Immature natural killer cell (primary cell): ENCODE measurements around the gene COL23A1. TPM values are rescaled to one million over a fixed set of nuclear protein-coding genes. Genes with fewer than 3 reads are reported as not detected.

Experiments used
- DNase-seq, 3 donors: peaks; one replicate each; pipeline ENCODE4 v3.0.0; 2022; ENCODE audit warnings: mixed read lengths in 1 of 3
- H3K27ac Mint-ChIP-seq, 6 donors: one replicate each; pipeline ENCODE4 v1.8.0; 2020; ENCODE audit warnings: mixed read lengths in 6 of 6, mild to moderate bottlenecking in 5 of 6, inconsistent platforms in 4 of 6, moderate library complexity in 3 of 6
- H3K27me3 Mint-ChIP-seq, 3 donors: one replicate each; pipeline ENCODE4 v1.8.0; 2020 to 2021; ENCODE audit warnings: low read depth in 3 of 3, mild to moderate bottlenecking in 3 of 3, mixed read lengths in 3 of 3, moderate library complexity in 3 of 3, inconsistent platforms in 1 of 3
- H3K36me3 Mint-ChIP-seq, 3 donors: one replicate each; pipeline ENCODE4 v1.8.0; 2020; ENCODE audit warnings: mixed read lengths in 3 of 3, inconsistent platforms in 2 of 3, mild to moderate bottlenecking in 2 of 3
- H3K4me1 Mint-ChIP-seq, 2 donors: one replicate each; pipeline ENCODE4 v1.8.0; 2020; ENCODE audit warnings: inconsistent platforms in 2 of 2, mild to moderate bottlenecking in 2 of 2, mixed read lengths in 2 of 2, moderate library complexity in 1 of 2
- H3K4me3 Mint-ChIP-seq, 5 donors: one replicate each; pipeline ENCODE4 v1.8.0; 2020; ENCODE audit warnings: mild to moderate bottlenecking in 5 of 5, mixed read lengths in 5 of 5, inconsistent platforms in 3 of 5, moderate library complexity in 3 of 5
- H3K9me3 Mint-ChIP-seq, 6 donors: one replicate each; pipeline ENCODE4 v1.8.0; 2020; ENCODE audit warnings: mild to moderate bottlenecking in 6 of 6, mixed read lengths in 6 of 6, inconsistent platforms in 4 of 6, moderate library complexity in 3 of 6
- polyA plus RNA-seq, 3 donors: library from polyadenylated mRNA; unstranded; fragments of 300-500 nt; fragmentation: Illumina TruSeq; gene quantifications; one replicate each; pipeline ENCODE4 v1.2.3, GENCODE V29; 2021

COL23A1 gene
- polyA plus RNA-seq = under 1 TPM in 2 of 3 donors, not detected in 1; 0.40 to 0.78 TPM

- Mint-ChIP-seq H3K36me3 (peaks cover 11 to 14% (median 14%) of the 10 kb centered on the region in 3 donors), H3K27me3 (peaks cover 4 to 22% (median 6%) of the 10 kb centered on the region in 3 donors), H3K4me3 (peak within 1 kb of the TSS; percentile 82 to 89 (median 87)), H3K9me3 (peaks cover 8 to 17% (median 12%) of the 10 kb centered on the region in 6 donors), H3K27ac (no peak within 1 kb of the TSS), H3K4me1 (peaks cover 6 to 7% of the 10 kb centered on the region in 2 donors)
- DNase-seq = peak; percentile 61 to 62 (median 61)
These were observed at the start of gene COL23A1 for GRCh38 chr5:178590141-178590923. TSS of gene COL23A1 (minus strand) at chr5:178590393.

- no peak overlapping the region for H3K27ac Mint-ChIP-seq
These were observed 47.3 kb upstream of the COL23A1 start for GRCh38 chr5:178637356-178638074.

GRCh38 chr5:178632285-178632684 lies 42.1 kb upstream of the COL23A1 start:
- H3K27ac Mint-ChIP-seq = no peak overlapping the region
- H3K4me1 Mint-ChIP-seq = peaks cover 0 to 4% of the 10 kb centered on the region in 2 donors
- H3K4me3 Mint-ChIP-seq = no peak overlapping the region
- DNase-seq = no peak
- H3K27me3 Mint-ChIP-seq = peaks cover 3 to 9% (median 4%) of the 10 kb centered on the region in 3 donors
- H3K9me3 Mint-ChIP-seq = no peaks in the 10 kb centered on the region
- H3K36me3 Mint-ChIP-seq = no peaks in the 10 kb centered on the region

More at GRCh38 chr5:178637356-178638074, 47.3 kb upstream of the COL23A1 start:
- Mint-ChIP-seq H3K36me3 (no peaks in the 10 kb centered on the region), H3K27me3 (peaks cover 0 to 10% (median 1%) of the 10 kb centered on the region in 3 donors), H3K4me1 (no peaks in the 10 kb centered on the region), H3K4me3 (no peak overlapping the region), H3K9me3 (no peaks in the 10 kb centered on the region)
- no peak for DNase-seq

GRCh38 chr5:178630951-178631350 lies 40.8 kb upstream of the COL23A1 start:
- Mint-ChIP-seq H3K27me3 (peaks cover 6 to 10% (median 6%) of the 10 kb centered on the region in 3 donors), H3K4me3 (no peak overlapping the region), H3K9me3 (no peaks in the 10 kb centered on the region), H3K36me3 (no peaks in the 10 kb centered on the region), H3K27ac (no peak overlapping the region), H3K4me1 (peaks cover 2 to 5% of the 10 kb centered on the region in 2 donors)
- DNase-seq = no peak

GRCh38 chr5:178630475-178630930 lies 40.3 kb upstream of the COL23A1 start:
- Mint-ChIP-seq H3K27ac (no peak overlapping the region), H3K4me1 (peaks cover 7 to 10% of the 10 kb centered on the region in 2 donors), H3K9me3 (no peaks in the 10 kb centered on the region), H3K27me3 (peaks cover 6 to 10% (median 6%) of the 10 kb centered on the region in 3 donors), H3K4me3 (no peak overlapping the region), H3K36me3 (no peaks in the 10 kb centered on the region)
- DNase-seq = no peak

- no peaks in the 10 kb centered on the region for H3K9me3 Mint-ChIP-seq
- H3K36me3 Mint-ChIP-seq = peaks cover 4 to 5% (median 5%) of the 10 kb centered on the region in 3 donors
- peaks cover 6% of the 10 kb centered on the region in 3 donors for H3K27me3 Mint-ChIP-seq
- H3K27ac Mint-ChIP-seq = peak overlapping the region; percentile 55 to 99 (median 81)
- peaks cover 38 to 40% of the 10 kb centered on the region in 2 donors for H3K4me1 Mint-ChIP-seq
- H3K4me3 Mint-ChIP-seq = peak overlapping the region; percentile 56 to 100 (median 97)
- DNase-seq = no peak
These were observed 37.0 kb upstream of the COL23A1 start for GRCh38 chr5:178627259-178627598.

- DNase-seq = peak; percentile 95 to 96 (median 96)
- peaks cover 4 to 9% (median 8%) of the 10 kb centered on the region in 3 donors for H3K36me3 Mint-ChIP-seq
- peak within 1 kb of the TSS; percentile 97 to 100 (median 99) for H3K27ac Mint-ChIP-seq
- H3K9me3 Mint-ChIP-seq = no peaks in the 10 kb centered on the region
- peaks cover 5 to 6% (median 6%) of the 10 kb centered on the region in 3 donors for H3K27me3 Mint-ChIP-seq
- peak within 1 kb of the TSS; percentile 97 to 100 (median 98) for H3K4me3 Mint-ChIP-seq
- H3K4me1 Mint-ChIP-seq = peaks cover 38 to 45% of the 10 kb centered on the region in 2 donors
These were observed 36.5 kb upstream of the COL23A1 start, which contains the start of gene CLK4 for GRCh38 chr5:178626484-178627258. TSS of gene CLK4 (minus strand) at chr5:178627050. CDS start at chr5:178623416, 3,634 bp downstream.

- peaks cover 38 to 53% of the 10 kb centered on the region in 2 donors for H3K4me1 Mint-ChIP-seq
- no peaks in the 10 kb centered on the region for H3K9me3 Mint-ChIP-seq
- H3K4me3 Mint-ChIP-seq = peak overlapping the region; percentile 97 to 100 (median 98)
These were observed 35.7 kb upstream of the COL23A1 start for GRCh38 chr5:178625679-178626483.

GRCh38 chr5:178624631-178625546 lies 34.7 kb upstream of the COL23A1 start:
- Mint-ChIP-seq H3K9me3 (no peaks in the 10 kb centered on the region), H3K27ac (peak overlapping the region; percentile 97 to 100 (median 99)), H3K4me1 (peaks cover 47 to 63% of the 10 kb centered on the region in 2 donors), H3K27me3 (peaks cover 5 to 6% (median 6%) of the 10 kb centered on the region in 3 donors), H3K4me3 (peak overlapping the region; percentile 97 to 100 (median 98)), H3K36me3 (peaks cover 4 to 24% (median 17%) of the 10 kb centered on the region in 3 donors)
- DNase-seq = no peak

More at GRCh38 chr5:178625679-178626483, 35.7 kb upstream of the COL23A1 start:
- DNase-seq = peak in 2 of 3 donors; percentile 3 to 5
- Mint-ChIP-seq H3K36me3 (peaks cover 4 to 14% (median 10%) of the 10 kb centered on the region in 3 donors), H3K27me3 (peaks cover 5 to 6% (median 6%) of the 10 kb centered on the region in 3 donors), H3K27ac (peak overlapping the region; percentile 97 to 100 (median 99))

GRCh38 chr5:178622679-178623247 lies 32.6 kb upstream of the COL23A1 start:
- Mint-ChIP-seq H3K9me3 (no peaks in the 10 kb centered on the region), H3K27ac (peak overlapping the region in 2 of 6 donors; percentile 8 to 37), H3K4me3 (peak overlapping the region in 1 of 5 donors; percentile 3)

GRCh38 chr5:178619390-178619789 lies 29.2 kb upstream of the COL23A1 start:
- no peak for DNase-seq
- Mint-ChIP-seq H3K9me3 (no peaks in the 10 kb centered on the region), H3K36me3 (peaks cover 17 to 49% (median 44%) of the 10 kb centered on the region in 3 donors), H3K27me3 (no peaks in the 10 kb centered on the region), H3K4me3 (no peak overlapping the region), H3K27ac (peak overlapping the region in 2 of 6 donors; percentile 4 to 21), H3K4me1 (peaks cover 40 to 85% of the 10 kb centered on the region in 2 donors)

More at GRCh38 chr5:178622679-178623247, 32.6 kb upstream of the COL23A1 start:
- H3K4me1 Mint-ChIP-seq = peaks cover 58 to 79% of the 10 kb centered on the region in 2 donors
- peaks cover 9 to 35% (median 29%) of the 10 kb centered on the region in 3 donors for H3K36me3 Mint-ChIP-seq
- peaks cover 3 to 6% (median 5%) of the 10 kb centered on the region in 3 donors for H3K27me3 Mint-ChIP-seq
- DNase-seq = no peak
